ENCODE results near the gene NLK.

GRCh38 chr17:28196636-28197035, 154.2 kb downstream of the NLK start:
- TF ChIP-seq CTCF (conservative IDR thresholded peaks at IDR 0.05 in 1 of 2, IDR thresholded peaks at IDR 0.05 in 1 of 2; ENCODE audit: extremely low read depth in 1 of 2, insufficient read depth in 1 of 2, low read depth in 1 of 2, low read length in 2 of 2): no peak
- TF ChIP-seq EZH2 (IDR thresholded peaks at IDR 0.05; ENCODE audit: borderline replicate concordance, low read length): no peak

Measured in mammary epithelial cell (primary cell).